HG03060 (cell line): Measurements from ENCODE around the gene ZNF423.

Experiments used
- ATAC-seq: cut with Tn5 transposase; IDR thresholded peaks from one replicate; pipeline ENCODE4 v1.9.1; 2021; ENCODE audit warnings: low read depth, moderate number of reproducible peaks; ENCODE audit not compliant: unreplicated experiment

The ZNF423 gene

DNA sequence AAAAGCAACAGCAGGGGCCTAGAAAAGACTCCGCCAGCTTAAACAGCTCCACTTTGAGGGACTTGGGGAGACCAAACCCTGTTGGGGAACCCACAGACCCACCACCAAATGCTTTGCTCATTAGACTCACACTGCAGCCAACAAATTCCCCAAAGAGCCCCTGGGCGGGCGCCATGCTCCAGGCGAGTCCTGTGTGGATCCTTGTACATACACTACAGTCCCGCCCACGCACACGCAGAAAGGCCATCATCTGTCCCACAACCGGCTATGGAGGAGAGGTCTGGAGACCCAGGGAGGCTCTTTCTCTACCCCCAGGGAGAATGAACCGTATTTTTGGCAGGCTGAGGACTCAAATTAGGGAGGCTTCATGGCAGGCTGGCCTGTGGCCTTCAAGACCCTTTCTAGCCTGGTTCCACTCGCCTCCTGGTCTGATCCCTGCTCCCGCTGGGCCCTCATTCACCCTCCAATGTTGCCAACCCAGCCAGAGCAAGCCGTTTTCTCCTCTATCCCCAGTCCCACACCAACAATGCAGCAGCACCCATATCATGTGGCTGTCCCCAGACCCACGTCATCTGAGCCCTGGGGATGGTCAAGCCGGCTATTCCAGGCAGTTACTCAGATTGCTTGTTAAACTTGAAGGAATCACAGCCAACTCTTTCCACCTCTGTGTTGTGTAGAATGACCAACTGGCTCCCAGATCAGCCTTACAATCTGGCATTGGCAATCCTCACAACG, 27.2 kb downstream of the ZNF423 start:
- ATAC-seq: no peak

DNA sequence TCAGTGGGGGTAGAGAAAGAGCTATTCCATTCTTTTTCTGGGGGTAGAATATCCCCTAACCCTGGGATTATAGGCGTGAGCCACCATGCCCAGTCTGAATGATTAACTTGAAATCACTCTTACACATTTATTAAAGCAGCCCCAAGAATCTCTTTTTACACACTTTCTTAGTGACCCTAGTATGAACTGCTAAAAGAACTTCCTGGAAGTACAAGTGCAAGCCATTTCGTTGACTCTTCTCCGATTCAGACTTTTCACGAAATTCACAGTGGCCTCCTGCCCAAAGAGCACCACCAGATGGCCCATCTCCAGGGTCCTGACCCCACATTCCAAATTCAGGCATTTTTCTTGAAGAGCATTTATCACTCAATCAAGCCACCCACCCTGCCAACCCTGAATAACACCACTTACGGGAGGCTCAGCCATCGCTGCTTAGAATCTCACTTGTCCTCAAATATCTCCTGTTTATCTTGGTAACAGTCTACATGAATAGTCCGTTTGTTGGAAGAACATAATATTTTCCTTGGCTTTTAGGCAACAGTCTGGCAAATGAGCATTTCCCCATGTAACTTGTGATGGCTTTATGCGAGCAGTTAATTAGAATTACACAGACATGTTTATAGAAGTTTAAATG, 28.0 kb downstream of the ZNF423 start:
- no peak for ATAC-seq

GRCh38 chr16:49826515-49826914, 29.4 kb downstream of the ZNF423 start:
- ATAC-seq: no peak

- no peak for ATAC-seq
These were observed 30.9 kb downstream of the ZNF423 start for GRCh38 chr16:49825041-49825440.

- no peak for ATAC-seq
These were observed 31.3 kb downstream of the ZNF423 start for GRCh38 chr16:49824593-49824992.

- ATAC-seq: no peak
These were observed 33.1 kb downstream of the ZNF423 start for GRCh38 chr16:49822649-49823370.

DNA sequence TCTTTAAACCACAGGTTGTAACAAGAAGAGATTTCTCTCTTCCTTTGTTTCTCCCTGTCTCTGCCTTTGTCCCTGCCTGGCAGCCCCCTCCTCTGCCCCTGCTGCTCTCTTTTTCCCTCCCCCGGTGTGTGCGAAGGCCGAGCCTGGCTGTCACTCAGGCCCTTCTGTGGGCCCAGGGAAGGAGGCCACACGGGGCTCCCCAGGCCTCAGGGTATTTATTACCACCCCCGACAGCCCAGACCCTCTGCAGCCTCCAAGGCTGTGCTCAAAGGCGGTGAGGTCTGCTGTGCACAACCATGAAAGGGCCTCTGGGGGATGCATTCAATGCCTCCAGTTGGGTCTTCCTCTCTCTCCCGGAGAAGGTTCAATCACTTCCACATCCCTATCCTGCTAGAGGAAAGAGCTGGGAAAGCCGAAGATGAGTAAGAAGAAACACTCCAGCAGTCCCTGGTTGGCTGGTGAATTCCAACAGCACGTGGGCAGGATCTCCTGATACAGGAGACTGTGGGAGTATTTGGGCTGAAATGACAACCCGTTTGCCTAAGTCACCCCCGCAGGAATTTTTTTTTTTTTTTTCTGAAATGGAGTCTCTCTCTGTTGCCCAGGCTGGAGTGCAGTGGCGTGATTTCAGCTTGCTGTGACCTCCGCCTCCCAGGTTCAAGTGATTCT, 34.2 kb downstream of the ZNF423 start:
- no peak for ATAC-seq

- ATAC-seq: no peak
These were observed 34.8 kb downstream of the ZNF423 start for GRCh38 chr16:49821156-49821555.

GRCh38 chr16:49817754-49818507, 38.0 kb downstream of the ZNF423 start:
- no peak for ATAC-seq

GRCh38 chr16:49816875-49817274, 39.0 kb downstream of the ZNF423 start:
- no peak for ATAC-seq

GRCh38 chr16:49811644-49812334, 44.1 kb downstream of the ZNF423 start:
- ATAC-seq: no peak

DNA sequence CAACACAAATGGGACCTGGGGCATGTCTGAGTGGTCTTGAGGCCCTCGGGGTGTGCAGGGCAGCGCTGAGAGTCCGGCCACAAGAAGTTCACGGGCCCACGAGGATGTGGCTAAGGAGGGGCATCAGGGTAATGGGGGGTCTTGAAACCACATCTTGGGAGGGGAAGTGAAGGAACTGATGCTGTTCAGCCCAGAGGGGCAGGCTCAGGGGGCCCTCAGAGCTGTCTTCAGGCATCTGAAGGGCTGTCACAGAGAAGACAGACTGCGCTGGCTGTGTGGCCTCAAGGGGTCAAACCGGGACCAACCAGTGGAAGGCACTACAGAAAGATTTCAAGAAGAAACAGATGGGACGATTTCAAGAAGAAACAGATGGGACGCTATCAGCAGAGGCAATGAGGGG, 45.1 kb downstream of the ZNF423 start:
- no peak for ATAC-seq

GRCh38 chr16:49809561-49809960, 46.4 kb downstream of the ZNF423 start:
- ATAC-seq: no peak

DNA sequence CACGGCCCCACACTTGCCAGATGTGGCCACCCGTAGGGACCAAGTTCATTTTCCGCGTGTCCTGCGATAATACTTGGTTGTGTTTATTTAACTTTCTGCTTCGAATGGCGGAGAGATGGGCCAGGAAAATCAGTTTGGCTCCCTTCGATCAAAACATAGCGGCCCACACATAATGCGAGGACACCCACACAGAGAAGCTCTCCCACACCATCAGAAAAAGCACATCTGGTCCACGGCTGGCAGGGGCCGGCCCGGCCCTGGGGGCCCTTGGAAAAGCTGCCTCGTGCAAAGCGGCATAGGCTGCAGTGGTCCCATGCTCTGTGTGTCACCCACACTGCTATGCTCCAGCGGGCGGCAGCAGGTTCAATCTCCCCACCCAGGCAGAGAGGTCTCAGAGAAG, 46.9 kb downstream of the ZNF423 start:
- ATAC-seq: no peak

DNA sequence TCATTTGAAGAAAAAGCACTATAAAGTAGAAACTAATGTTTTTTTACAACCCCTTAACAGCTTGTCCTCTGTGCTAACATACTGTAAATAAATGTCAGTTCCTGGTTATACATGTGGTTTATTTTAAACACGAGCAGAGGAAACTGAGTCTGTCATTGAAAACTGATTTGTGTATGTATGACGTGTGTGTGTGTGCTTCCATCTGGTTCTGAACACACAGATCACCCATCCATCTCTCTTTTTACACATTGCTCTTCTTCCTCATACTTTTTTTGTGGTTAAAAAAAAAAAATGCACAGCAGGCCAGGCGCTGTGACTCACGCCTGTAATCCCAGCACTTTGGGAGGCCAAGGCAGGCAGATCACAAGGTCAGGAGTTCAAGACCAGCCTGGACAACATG, 49.5 kb downstream of the ZNF423 start:
- no peak for ATAC-seq

DNA sequence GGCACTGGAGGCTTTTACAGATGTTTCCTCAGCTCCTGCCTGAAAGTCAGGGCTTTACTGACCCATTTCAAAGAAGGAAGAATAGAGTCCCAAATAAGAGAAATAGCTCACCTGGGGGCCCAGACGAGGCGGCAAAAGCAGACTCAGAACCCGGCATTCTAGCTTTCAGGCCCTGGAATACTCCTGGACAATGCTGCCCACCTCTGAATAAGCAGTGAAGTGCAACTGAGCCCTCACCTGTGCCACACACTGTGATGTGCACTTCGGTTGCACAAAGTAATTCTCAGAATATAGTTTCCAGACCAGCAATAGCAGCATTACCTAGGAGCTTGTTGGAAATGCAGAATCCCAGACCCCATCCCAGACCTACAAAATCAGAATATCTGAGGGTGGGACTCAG, 54.6 kb downstream of the ZNF423 start:
- no peak for ATAC-seq

- ATAC-seq: peak; percentile 39
These were observed 55.0 kb downstream of the ZNF423 start for GRCh38 chr16:49800876-49801275.

DNA sequence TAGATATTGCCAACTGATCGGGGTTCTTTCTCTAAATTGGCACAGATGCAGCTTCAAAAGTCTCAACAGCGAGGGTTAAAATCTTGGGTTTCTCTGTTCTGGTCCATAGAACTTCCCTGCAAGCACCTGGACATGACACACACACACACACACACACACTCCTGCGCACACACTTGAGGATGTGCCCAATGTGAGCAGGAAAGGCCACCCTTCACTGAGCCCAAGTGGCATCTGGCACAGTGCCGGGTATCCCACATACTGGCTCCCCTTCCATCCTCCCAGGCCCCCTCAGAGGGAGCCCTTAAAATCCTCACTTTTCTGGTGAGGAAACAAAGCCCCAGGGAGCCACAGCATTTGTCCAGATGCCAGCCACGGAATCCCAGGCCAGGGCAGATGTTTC, 55.5 kb downstream of the ZNF423 start:
- ATAC-seq: no peak

- no peak for ATAC-seq
These were observed 56.7 kb downstream of the ZNF423 start for GRCh38 chr16:49799172-49799571.

DNA sequence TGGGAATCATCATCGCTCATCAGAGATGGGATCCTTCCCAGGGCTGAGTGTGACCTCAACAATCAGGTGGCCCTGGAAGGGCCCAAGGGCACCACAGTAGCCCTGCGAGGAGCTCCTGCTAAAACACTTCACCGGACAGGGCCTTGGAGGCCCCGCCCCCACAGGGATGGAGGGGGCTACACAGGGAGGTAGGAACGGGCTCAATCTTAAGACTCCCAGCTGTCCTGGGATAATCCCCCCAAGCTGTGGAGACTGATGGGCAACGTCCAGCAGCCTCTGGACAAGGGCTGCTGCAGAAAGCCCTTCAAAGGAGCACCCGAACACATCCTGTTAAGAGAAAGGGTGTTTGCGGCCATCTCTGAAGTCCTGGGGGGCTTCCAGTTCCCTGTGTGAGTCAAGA, 60.4 kb downstream of the ZNF423 start:
- no peak for ATAC-seq
